Chondrocyte (in vitro differentiated cells): Measurements from ENCODE around the gene MTSS2. TPM values are rescaled to one million over a fixed set of nuclear protein-coding genes. Genes with fewer than 3 reads are reported as not detected.

Source experiments
- DNase-seq: peaks from one replicate; pipeline ENCODE4 v3.0.0; 2021; ENCODE audit warnings: mixed read lengths, low spot score
- H3K27ac Mint-ChIP-seq: one replicate; pipeline ENCODE4 v1.8.0; 2021; ENCODE audit warnings: mild to moderate bottlenecking, moderate library complexity, mixed read lengths; ENCODE audit not compliant: unreplicated experiment
- H3K27me3 Mint-ChIP-seq: 2 replicates; pipeline ENCODE4 v1.8.0; 2021; ENCODE audit warnings: low read depth, mixed read lengths
- H3K36me3 Mint-ChIP-seq: 2 replicates; pipeline ENCODE4 v1.8.0; 2021; ENCODE audit warnings: low read depth, mixed read lengths
- H3K4me1 Mint-ChIP-seq: 2 replicates; pipeline ENCODE4 v1.8.0; 2021; ENCODE audit warnings: low read depth, mild to moderate bottlenecking, mixed read lengths
- H3K4me3 Mint-ChIP-seq: one replicate; pipeline ENCODE4 v1.8.0; 2021; ENCODE audit warnings: mild to moderate bottlenecking, moderate library complexity, mixed read lengths; ENCODE audit not compliant: unreplicated experiment
- H3K9me3 Mint-ChIP-seq: 2 replicates; pipeline ENCODE4 v1.8.0; 2021; ENCODE audit warnings: low read depth, mixed read lengths
- CTCF ChIP-seq: fragments of 200-600 bp; sonication (generic); IDR thresholded peaks from 2 replicates; pipeline ENCODE4 v1.5.0; 2021; ENCODE audit warnings: antibody characterized with exemption, mild to moderate bottlenecking, moderate library complexity
- total RNA-seq: library from RNA; stranded (reverse); gene quantifications from 3 replicates; pipeline ENCODE4 v1.2.1, GENCODE V29; 2021

MTSS2 gene
- total RNA-seq, 1 donor from 2014 or later: 296 TPM

GRCh38 chr16:70688246-70688742 lies 2.4 kb upstream of the MTSS2 start:
- peaks cover 71% of the 10 kb centered on the region for H3K4me1 Mint-ChIP-seq
- TF ChIP-seq CTCF: no peak
- H3K27me3 Mint-ChIP-seq: no peaks in the 10 kb centered on the region
- H3K27ac Mint-ChIP-seq: peak overlapping the region; percentile 89
- H3K9me3 Mint-ChIP-seq: no peaks in the 10 kb centered on the region
- H3K36me3 Mint-ChIP-seq: peaks cover 3% of the 10 kb centered on the region
- H3K4me3 Mint-ChIP-seq: no peak overlapping the region
- peak; percentile 90 for DNase-seq

DNA sequence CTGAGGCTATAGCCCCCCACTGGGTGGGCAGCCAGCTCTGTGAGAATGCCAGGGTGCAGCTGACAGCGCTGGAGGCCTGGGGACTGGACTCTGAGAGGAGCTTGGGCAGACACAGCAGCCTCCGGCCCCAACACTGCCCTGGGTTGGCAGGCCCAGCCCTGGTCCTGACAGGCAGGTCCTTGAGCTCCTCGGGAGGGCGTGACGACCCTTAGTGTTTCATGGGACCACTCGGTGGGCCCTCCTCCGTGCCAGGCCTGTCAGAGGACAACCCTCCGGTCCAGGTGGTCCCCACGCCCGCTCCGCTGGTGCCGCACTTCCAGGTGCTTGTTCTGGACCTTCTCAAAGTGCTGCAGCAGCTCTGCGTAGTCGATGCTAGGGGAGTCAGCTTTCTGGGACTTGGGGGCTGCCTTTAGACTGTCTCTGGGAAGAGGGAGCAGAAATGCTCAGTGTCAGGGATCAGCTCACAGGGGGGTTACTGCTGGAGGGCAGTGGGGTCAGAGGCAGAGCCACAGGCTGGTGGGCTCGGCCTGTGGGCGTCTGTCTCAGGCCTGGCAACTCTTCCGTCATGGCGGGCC lies 1.9 kb upstream of the MTSS2 start:
- Mint-ChIP-seq H3K27me3 (no peaks in the 10 kb centered on the region), H3K27ac (peak overlapping the region; percentile 89), H3K36me3 (peaks cover 3% of the 10 kb centered on the region), H3K4me1 (peaks cover 71% of the 10 kb centered on the region), H3K4me3 (no peak overlapping the region), H3K9me3 (no peaks in the 10 kb centered on the region)
- peak; percentile 94 for DNase-seq
- TF ChIP-seq CTCF: no peak

- no peak for TF ChIP-seq CTCF
- H3K27ac Mint-ChIP-seq: peak overlapping the region; percentile 89
- H3K4me3 Mint-ChIP-seq: no peak overlapping the region
Observed at GRCh38 chr16:70687102-70687511, 1.3 kb upstream of the MTSS2 start.

GRCh38 chr16:70686376-70687101 lies 686 bp upstream of the MTSS2 start:
- H3K27me3 Mint-ChIP-seq: no peaks in the 10 kb centered on the region
- peaks cover 71% of the 10 kb centered on the region for H3K4me1 Mint-ChIP-seq
- peak overlapping the region; percentile 89 for H3K27ac Mint-ChIP-seq

More at GRCh38 chr16:70687102-70687511, 1.3 kb upstream of the MTSS2 start:
- Mint-ChIP-seq H3K4me1 (peaks cover 71% of the 10 kb centered on the region), H3K27me3 (no peaks in the 10 kb centered on the region), H3K36me3 (peaks cover 3% of the 10 kb centered on the region), H3K9me3 (no peaks in the 10 kb centered on the region)
- DNase-seq: peak; percentile 72

More at GRCh38 chr16:70686376-70687101, 686 bp upstream of the MTSS2 start:
- Mint-ChIP-seq H3K36me3 (peaks cover 3% of the 10 kb centered on the region), H3K9me3 (no peaks in the 10 kb centered on the region), H3K4me3 (peak overlapping the region; percentile 64)
- DNase-seq: peak; percentile 93
- TF ChIP-seq CTCF: no peak
